B cell (primary cell): ENCODE data around the gene KCNT2.

Experiments
- CTCF ChIP-seq: fragments of 200-600 bp; IDR thresholded peaks from one replicate; pipeline ENCODE4 v1.8.0; 2022; ENCODE audit warnings: antibody characterized with exemption, mild to moderate bottlenecking
- EZH2 ChIP-seq: IDR thresholded peaks from 2 replicates; pipeline ENCODE4 v1.6.1; 2012; ENCODE audit warnings: borderline replicate concordance, low read depth, mild to moderate bottlenecking, moderate library complexity, low read length; ENCODE audit not compliant: insufficient read depth, poor library complexity, severe bottlenecking

DNA sequence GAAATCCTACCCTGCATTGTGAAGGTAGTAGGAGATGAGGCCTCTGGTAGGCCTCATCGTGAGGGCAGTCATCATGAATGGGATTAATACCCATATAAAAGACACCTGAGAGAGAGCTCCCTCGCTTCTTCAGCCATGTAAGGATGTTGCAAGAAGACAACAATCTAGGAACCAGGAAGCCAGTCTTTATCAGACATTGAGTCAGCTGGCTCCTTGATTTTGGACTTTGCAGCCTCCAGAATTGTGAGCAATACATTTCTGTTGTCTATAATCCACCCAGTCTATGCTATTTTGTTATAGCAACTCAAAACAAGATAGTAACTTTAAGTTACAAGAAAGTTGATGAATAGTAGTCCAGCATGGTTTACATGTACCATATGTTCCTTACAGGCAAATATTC, 208.5 kb downstream of the KCNT2 start:
- TF ChIP-seq CTCF (no peak), EZH2 (no peak)
